Measurements from ENCODE around the gene ZNF454. TPM values are rescaled to one million over a fixed set of nuclear protein-coding genes. Genes with fewer than 3 reads are reported as not detected.

Gene ZNF454
- total RNA-seq, 1 experiment from 2014 or later: not detected

DNA sequence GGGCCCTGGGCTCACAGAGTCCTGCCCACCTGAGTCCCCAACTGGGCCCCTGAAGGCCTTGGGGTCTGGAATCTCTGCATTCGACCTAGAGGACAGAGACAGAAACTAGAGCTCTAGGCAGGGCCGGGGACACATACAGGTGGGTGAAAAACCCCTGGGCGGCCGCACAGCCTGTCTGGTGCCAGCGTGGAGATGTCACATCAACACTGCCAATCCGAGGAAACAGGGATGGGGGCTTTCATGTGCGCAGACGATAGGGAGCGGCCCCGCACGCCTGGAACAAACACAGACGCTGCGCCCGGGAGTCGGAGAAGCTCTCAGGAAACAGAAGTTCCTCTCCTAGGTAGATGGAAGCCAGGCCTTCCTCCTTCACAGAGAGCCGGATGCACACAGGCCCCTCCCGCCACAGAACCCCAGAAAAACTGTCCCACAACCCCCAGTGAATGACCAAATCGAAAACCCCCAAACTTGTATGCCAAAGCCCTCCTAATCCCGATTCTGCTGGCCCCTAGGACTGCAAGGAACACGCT, 52.3 kb downstream of the ZNF454 start:
- DNase-seq (ENCODE audit: low spot score): no peak

DNA sequence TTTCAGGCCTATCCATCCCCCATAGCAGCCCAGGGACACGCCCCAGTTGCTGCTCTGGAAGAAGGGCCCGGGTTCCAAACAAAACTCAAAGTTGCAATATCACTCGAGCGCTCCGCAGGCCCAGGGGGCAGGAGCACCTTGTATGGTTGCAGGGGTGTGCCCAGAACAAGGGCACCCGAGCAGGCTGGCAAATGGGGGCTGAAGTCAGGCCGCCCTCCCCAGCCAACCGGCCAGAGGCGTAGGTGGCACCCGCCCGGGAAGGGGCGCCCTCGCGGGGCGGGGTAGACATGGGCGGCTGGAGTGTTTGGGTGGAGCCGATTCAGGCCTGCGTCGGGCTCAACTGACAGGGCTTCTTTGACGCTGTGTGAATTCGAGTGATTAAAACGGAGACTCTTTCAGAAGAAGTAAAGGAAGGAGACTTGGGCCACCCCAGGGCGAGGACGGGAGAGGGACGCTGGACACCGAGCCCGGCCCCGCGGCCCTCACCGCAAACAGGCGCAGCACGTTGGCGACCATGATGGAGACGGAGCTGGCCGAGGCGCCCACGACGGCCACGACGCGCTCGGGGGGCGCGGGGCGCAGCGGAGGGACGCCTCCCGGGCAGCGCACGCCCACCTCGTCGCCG, 53.1 kb downstream of the ZNF454 start:
- DNase-seq (ENCODE audit: low spot score): no peak

DNA sequence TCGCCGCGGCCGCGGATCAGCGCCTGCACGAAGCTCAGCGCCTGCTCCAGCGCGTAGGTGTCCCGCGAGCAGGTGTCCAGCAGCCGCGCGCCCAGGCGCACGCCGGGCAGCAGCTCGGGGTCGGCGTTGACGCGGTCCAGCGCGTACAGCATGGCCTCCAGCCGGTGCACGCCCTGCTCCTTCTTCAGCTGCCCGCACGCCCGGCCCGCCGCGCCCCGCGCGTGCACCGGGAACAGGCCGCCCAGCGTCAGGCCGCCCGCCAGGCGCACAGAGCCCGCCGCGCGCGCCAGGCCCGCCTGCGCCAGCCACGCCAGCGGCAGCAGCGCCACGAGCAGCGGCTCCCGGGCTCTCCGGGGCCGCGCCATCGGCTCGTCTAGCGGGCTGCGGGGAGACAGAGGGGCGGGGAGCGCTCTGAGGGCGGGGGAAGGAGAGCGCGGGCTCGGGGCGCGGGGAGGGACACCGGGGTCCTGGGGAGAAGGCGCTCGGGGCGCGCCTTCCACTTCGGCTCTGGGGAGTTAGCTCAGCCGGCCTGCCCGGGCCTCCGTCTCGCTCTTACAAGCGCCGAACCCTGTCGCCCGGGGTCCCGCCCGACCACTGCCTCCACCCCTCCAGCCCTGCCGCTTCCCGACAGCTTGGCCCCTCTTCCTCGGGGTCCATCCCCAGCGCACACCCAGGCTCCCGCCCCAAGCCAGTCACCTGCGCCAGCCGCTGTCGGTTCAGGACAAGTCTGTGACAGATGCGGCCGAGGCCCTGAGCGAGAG, 53.8 kb downstream of the ZNF454 start, which contains the start of gene GRM6:
TSS of gene GRM6 (minus strand) at position 741 of the 761 bp plus-strand sequence. CDS start at position 365, 376 bp downstream.
- no peak for DNase-seq (ENCODE audit: low spot score)

DNA sequence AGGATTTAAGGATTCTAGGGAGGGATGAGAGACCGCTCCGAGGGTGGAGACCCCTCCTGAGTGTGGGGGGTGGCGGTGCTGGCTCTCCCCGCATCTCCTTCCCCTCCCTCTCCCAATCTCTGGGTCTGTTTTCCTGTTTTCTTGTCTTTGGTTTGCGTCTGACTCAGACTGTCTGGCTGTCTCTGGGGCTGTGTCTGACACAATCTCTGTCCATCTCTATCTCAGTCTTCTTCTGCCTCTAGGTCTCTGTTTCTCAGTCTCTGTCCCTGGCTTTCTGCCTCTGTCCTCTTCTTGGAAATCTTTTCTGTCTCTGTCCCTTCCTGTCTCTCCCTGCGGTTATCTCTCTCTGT, 54.3 kb downstream of the ZNF454 start:
- no peak for DNase-seq (ENCODE audit: low spot score)

DNA sequence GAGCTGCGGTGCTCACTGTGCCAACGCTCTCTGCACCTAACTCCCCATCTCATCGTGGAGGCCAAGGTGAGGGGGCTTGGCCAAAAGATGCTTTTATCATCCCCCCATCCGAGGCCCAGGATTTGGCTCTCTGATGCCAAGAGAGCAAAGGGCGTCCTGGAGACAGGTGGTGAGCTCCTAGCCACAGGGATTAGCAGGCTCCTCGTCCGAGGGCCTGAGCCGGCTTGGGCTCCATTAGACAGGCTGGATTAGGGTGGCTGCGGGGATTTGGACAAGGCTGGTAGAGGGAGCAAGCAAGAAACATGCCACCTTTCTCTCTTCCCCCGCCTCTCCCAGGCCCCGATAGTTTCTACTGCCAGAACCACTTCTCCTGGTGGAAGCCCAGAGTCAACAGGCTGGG, 55.2 kb downstream of the ZNF454 start:
- DNase-seq (ENCODE audit: low spot score): no peak

DNA sequence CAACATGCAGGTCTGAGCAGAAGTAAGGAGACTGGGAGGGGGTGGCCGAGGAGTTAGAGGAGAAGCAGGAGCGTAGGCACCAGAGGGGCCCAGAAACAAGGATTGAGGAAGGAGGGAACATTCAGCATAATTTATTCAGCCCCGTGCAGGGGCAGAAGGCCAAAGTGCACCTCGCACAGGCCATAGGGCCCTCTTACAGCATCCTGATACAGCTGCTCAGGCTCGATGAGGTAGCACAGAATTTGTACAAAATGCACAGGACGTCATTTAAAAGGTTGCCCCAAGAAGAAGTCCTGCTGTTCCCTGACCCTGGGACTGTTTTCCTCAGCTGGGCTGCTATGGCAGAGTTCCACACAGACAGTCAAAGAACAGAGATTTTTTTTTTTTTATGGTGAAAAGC, 56.2 kb downstream of the ZNF454 start:
- no peak for DNase-seq (ENCODE audit: low spot score)

DNA sequence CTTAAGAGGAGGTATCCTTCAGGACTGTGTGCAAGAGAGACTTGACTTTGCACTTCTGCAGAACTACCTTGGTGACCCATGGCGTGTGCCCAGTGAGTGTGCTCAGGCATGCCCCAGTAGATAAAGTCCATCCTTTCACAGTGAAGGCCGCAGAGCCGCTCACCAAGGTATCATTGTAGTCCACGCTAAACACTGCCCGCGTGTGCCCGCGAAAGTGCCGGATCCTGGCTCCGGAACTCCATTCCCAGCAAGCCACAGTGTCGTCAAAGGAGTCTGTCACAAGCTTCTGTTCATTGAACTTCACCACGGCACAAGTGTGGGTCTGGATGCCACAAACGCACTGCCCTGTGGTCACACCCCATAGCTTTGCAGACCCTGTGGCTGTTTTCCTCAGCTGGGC, 57.4 kb downstream of the ZNF454 start:
- DNase-seq (ENCODE audit: low spot score): no peak

DNA sequence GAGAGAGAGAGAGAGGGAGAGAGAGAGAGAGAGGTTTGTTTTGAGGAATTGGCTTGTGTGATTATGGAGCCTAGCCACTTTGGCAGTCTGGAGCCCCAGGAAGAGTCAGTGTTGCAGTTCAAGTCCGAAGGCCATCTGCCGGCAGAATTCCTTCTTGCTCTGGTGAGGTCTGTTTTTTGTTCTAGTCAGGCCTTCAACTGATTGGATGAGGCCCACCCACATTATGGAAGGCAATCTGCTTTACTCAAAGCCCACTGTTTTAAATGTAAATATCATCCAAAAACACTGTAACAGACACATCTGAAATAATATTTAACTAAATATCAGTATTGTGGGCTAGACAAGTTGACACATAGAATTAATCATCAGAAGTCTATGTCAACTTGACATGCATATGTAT, 65.6 kb downstream of the ZNF454 start:
- DNase-seq (ENCODE audit: low spot score): no peak

DNA sequence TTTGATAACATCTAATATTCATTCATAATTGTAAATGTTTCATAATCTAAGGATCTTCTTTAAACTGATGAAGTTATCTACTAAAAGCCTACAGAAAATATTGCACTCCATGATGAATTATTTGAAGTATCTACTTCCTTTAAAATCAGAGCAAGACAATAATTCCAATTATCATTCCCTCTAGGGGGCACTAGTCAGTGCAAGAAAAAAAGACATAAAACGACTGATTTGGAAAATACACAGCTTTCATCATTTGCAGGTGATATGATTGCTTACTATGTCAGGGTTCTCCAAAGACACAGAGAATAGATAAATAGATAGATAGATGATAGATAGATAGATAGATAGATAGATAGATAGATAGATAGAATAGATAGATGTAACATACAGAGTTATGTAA, 67.7 kb downstream of the ZNF454 start:
- DNase-seq (ENCODE audit: low spot score): no peak

Other genes starting within 250 kb of the ZNF454 start
- gene ZNF354A, start 210.5 kb upstream of the ZNF454 start, total RNA-seq (2014; rRNA removed; shearing (Covaris generic)): 4.2 and 5.4 TPM in 2 replicates
- gene ZNF354B, start 81.2 kb upstream of the ZNF454 start, total RNA-seq (2014; rRNA removed; shearing (Covaris generic)): 8.8 and 10.0 TPM in 2 replicates
- gene ZFP2, start 45.3 kb upstream of the ZNF454 start, total RNA-seq (2014; rRNA removed; shearing (Covaris generic)): not detected in 2 replicates
- not detected in 2 replicates for gene GRM6, start 54.1 kb downstream of the ZNF454 start, total RNA-seq (2014; rRNA removed; shearing (Covaris generic))
- gene ZNF879, start 82.6 kb downstream of the ZNF454 start, total RNA-seq (2014; rRNA removed; shearing (Covaris generic)): not detected in 2 replicates
- gene ZNF354C, start 119.2 kb downstream of the ZNF454 start, total RNA-seq (2014; rRNA removed; shearing (Covaris generic)): not detected in 2 replicates